Stimulated activated CD8-positive, alpha-beta memory T cell treated with anti-CD3 and anti-CD28 coated beads, Interleukin-4, amount 100 ng/mL, for 48 hours (primary cell): Measurements from ENCODE around the gene NBAS.

Experiments
- DNase-seq: peaks from one replicate; pipeline ENCODE4 v3.0.0-alpha.2; 2020

The NBAS gene

DNA sequence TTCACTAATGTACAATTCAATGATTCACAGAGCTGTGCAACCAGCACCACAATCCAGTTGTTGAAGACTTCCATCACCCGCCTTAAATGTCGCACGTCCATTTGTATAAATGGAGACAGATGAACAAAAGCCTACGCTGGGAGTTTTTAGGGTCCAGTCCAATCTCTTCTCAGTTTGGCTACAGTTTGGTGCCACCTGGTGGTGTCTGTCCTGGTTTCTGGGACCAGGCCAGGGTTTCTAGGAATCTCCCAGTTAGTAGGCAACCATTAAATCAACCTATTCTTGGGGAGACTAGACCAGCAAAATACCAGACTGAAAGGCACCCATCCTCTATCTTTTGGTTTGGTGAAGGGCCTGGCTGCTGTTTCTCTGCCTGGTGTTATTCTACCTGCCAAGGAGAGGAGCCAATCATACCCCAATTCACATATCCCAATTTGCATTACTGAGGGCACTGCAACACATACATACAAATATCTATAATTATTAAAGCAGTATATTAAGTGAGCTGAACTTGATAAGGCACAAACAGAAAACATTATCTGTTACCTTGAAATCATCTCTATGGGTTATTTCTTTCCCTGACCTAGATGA lies 27.3 kb upstream of the NBAS start:
- DNase-seq = peak; percentile 50

DNA sequence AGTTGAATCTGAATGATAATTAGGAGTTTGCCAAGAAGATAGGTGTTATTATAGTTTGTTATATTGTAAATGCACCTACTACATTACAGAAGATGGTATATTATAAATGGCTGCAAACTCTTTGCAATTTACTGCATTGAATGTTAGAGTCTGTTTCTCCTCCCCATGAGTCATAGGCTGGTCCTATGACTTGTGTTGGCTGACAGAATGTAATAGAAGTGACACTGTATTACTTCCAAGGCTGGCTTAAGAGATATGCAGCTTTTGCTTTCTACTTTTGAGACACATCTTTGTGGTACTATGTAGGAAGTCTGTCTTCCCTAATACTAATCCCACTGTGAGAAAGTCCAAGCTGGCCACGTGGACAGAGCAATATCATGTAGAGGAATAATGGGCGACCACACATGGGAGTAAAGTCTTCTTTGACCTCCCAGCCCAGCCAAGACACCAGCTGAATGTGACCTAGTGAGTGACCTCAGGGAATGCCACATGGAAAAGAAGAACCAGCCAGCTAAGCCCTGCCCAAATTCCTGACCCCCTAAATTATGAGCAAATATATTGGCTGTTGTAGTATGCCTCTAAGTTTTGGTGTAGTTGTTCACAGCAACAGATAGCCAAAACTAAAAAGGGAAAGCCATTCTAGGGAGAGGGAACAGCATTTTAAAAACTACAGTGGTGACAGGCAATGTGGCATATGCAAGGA lies 23.8 kb upstream of the NBAS start:
- no peak for DNase-seq

DNA sequence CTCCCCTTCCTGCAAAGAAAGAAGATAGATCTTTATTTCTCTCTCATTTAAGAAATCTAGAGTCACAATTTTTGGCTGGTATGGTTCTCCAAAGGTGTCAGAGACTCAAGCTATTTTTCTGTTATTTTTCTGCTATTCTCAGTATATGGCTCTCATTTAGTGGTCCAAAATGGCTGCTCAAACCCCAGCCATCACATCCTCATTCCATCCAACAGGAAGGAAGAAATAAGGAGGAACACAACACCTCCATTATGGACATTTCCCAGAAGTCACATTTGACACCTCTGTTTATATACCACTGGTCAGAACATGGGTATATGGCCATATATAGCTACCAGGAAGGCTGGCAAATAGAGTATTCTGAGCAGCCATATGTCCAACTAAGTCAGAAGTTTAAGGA lies 23.2 kb upstream of the NBAS start:
- DNase-seq = no peak

DNA sequence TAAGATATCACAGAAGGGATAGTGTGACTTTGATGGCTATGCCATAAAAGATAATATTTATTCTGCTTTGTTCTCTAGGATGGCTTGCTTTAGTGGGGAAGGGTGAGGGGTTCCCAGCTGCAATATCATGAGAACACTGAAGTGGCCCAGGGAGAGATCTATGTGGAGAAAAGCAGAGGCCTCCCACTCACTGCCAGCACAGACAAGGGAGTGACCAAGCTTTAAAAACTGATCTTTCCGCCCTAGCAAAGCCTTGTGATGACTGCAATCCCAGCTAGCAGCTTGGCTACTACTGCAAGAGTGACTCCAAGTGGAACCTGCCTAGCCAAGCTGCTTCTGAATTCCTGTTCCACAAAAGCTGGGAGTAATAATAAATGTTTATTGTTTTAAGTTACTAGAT lies 22.7 kb upstream of the NBAS start:
- DNase-seq = no peak

DNA sequence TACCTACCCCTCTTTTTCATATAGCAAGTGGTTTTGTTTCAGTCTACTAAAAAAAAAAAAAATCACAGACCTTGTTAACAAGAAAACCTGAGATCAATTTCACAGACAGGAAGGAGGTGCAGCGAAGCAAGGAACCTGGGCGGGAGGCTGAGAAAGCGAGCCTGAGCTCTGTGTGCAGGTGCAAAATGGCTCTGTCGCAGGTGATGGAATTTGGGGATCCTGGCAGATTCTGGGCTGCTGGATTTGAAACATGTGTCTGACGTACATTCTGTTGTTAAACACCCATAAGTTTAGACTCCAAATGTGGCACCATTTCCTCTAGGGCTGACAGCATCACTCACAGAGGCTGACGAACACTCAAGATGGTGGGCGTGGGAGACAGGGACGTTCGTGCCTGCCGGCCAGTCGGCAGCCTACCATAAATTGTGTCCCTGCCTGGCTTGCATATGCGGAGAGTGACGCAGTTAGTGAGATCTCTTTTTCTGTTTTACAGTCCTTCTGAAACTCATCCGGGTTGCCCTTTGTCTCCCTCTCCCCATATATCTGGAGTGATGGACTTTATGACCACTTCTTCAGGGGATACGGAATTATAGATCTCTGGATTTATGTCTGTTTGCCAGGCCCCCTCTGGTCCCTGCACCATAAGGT lies 21.7 kb upstream of the NBAS start:
- no peak for DNase-seq

DNA sequence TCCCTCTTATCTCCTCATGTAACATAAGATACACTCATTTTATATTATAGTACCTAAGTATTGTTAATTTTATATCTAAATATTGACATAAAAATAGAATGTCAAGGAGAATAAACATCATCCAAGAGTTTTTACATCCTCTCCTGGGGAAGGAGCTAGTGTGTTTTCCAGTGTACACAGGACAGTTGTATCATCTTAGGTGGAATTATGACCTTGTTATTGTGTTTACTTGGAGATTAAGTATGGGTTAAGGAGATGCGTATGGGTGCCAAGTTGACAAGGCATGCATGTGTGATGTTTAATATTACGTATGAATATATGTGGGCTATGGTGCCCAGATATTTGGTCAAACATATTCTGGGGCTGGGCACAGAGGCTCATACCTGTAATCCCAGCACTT lies 19.3 kb upstream of the NBAS start:
- no peak for DNase-seq

DNA sequence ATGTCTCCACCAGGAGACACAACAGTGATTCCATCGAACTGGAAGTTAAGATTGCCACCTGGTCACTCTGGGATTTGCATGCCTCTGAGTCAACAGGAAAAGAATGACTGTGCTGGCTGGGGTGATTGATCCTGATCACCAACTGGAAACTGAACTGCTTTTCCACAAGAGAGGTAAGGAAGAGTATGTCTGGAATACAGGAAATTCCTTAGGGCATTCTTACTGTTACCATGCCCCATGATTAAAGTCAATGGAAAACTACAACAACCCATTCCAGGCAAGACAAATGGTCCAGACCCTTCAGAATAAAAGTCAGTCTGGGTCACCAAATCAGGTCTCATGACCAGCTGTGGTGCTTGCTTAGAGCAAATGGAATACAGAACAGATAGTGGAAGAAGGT lies 18.5 kb upstream of the NBAS start:
- no peak for DNase-seq

DNA sequence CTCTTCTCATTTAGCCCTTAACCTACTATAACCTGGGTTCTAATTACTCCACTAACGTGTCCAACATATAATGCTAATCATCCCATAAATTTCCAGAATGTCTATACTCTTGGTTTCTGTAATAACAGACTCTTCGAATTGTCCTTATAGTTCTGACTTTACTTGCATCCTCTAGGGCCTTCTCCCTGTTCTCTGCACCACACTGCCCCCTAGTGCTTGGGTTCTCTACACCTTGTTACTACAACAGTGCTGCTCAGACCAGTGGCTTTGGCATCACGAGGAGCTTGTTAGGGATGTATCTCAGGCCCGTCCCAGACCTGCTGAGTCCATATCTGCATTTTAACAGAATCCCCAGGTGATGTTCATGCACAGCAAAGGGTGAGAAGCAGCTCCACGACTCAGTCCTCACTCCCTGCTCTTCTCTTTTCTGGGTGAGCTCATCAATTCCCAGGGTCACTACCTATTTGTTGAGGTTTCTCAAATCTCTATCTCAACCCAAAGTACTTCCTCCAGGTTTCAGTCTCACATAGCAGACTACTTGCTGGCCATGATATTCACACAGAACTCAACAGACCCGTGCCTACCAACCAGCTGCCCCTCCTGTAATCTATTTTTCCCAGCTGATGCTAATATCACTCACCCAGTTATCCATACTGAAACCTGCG lies 16.1 kb upstream of the NBAS start:
- peak; percentile 98 for DNase-seq

DNA sequence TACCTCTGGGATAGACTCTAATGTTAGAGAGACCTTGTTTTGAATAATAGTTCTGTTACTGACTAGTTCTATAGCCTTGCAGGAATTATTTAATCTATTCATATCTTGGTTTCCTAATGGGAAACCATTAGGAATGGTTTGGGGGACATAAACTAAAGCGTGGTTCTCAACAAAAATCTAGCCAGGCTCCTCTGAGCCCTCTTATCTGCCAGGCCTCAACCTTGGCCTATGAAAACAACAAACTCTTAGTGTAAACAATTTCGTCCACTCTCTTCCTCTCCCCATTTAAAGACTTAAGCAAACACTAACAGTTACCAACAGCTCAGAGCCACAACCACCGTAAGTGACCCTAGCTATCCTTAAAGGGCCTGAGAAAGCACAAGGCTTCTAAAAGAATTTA lies 10.6 kb upstream of the NBAS start:
- no peak for DNase-seq

DNA sequence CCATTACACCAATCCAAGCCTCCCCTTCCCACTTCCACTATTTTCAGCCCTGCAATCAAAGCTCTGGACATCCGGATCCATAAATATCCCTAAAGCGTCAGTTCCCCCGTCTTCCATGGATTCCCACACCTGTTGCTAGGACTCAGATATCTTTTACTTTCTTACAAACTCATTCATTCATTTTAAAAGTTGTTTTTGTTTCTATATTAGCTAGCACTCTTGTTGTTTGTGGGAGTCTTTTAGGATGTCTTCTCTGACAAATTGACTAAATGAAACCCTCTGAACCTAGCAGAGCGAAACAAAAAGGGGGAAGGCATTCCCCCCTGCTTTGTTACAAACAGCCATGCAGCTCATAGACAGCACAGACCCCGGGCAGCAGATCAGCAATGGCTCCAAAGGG lies 9.0 kb upstream of the NBAS start:
- DNase-seq = no peak

DNA sequence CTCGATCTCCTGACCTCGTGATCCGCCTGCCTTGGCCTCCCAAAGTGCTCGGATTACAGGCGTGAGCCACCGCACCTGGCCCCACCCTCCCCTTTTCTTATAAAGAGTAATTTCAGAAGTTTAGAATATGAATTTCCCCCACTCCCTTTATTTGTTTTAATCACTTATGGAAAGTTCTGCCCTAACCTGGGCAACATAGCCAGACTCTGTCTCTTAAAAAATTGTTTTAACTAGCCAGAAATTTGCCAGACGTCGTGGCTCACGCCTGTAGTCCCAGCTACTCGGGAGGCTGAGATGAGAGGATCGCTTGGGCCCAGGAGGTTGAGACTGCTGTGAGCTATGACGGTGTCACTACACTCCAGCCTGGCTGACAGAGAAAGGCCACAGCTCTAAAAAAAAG lies 7.7 kb upstream of the NBAS start:
- DNase-seq = no peak

DNA sequence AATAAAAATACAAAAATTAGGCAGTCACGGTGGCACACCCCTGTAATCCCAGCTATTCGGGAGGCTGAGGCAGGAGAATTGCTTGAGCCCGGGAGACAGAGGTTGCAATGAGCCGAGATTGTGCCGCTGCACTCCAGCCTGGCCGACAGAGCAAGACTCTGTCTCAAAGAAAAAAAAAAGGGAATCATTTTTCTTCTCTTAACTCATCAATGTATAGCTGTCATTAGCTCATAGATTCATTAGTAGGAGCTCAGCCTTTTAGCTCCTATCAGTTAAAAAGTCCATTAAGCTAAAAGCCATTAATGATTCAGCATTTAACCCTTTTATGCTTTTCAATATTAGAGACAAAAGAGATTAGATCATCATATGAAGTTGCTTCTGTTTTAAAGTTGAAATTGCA lies 5.8 kb upstream of the NBAS start:
- DNase-seq = no peak

DNA sequence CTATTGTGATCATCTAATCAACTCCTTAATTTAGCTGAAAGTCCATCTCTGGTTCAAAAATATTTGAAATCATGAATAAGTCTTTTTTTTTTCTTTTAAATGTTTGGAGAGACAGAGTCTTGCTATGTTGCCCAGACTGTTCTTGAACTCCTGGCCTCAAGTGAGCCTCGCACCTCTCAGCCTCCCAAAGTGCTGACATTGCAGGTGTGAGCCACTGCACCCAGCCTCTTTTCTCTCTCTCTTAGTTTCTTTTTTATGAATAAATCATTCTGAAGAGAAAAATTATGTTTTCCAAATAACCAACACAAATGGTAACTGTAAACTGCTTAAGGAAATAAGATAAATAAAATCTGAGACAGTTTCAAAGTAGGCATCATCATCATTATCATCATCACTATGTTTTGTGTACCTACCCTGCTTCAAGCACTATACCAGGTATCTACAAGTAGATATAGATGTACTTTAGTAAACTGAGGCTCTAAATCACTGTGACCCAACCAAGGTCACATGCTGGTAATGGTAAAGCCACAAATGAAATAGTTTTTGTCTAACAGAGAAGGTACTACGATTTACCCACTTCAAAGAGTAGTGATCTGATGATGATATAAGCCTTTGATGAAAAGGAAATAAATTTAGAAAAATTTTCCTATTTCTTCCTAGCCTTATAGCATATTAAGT lies 5.0 kb upstream of the NBAS start:
- no peak for DNase-seq

DNA sequence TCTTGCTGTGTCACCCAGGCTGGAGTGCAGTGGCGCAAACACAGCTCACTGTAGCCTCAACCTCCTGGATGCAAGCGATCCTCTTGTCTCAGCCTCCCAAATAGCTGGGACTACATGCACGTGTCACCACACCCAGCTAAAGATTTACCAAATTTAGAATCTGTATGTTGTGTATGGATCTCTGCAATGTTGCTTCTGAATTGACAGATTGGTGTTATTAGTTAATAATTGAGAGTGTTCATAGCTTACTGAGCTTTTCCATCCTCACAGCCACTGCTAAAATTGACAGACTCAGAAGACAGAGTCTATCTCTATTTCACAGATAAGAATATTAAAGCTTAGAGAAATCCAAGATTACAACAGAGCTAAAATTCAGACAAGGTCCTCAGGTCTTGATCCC lies 4.3 kb upstream of the NBAS start:
- no peak for DNase-seq

DNA sequence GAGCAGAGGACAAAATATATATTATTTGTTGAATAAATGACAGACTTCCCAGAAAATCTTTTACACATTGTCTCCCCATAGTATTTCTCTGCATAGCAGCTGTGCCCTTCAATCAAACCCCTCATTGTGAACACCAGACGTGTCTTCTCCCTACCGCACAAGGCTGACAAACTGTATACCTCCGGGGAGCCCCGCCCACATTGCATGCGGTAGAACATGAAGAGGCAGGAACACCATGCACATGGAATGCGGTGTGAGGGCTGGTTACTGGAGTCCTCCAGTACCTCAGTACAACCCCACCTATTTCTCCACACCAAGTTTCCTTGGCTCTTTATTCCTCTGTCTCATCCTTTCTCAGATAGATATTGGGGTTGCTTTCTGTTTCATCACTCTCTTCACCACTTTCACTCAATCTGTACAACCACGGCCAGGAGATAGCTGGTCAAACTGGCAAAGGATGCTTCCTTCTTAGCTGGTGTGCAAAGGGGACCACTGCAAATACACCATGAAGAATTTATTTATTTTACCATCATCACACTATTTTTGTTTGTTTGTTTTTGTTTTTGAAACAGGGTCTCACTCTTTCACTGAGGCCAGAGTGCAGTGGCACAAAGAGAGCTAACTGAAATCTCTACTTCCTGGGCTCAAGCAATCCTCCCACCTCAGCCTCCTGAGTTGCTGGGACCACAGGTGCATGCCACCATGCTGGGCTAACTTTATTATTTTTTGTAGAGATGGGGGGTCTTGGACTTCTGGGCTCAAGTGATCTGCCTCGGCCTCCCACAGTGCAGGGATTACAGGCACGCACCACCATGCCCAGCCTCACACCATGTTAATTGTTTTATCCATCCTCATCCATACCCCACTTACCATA lies 2.3 kb upstream of the NBAS start:
- no peak for DNase-seq

DNA sequence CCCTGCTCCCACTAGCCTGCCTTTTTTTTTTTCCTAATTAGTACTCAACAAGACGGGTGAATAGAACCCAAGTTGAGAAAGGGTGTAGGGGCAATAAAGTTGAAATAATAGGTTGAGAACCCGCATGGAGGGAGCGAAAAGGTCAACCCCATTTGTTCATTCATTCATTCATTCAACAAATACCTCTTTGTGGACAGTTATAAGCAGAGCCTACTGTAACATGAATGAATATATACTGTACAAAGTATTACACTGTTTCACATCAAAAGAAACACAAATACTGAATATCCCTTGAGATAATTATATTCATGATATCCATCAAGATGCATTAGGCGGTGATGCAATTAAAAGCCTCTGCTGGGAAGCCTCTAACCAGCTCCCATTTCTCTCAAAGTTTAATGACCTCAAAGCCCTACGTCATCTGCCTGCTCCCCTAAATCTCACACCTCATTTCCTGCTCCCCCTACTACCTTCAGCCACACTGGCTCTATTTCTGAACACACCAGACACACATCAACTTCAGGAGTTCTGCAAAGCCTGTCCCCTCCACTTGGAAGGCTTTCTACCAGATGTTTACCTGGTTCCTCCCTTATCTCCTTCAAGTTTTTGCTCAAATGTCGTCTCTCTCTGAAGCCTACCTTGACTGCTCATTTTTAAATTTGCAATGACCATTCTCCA lies 1.4 kb upstream of the NBAS start:
- DNase-seq = no peak

DNA sequence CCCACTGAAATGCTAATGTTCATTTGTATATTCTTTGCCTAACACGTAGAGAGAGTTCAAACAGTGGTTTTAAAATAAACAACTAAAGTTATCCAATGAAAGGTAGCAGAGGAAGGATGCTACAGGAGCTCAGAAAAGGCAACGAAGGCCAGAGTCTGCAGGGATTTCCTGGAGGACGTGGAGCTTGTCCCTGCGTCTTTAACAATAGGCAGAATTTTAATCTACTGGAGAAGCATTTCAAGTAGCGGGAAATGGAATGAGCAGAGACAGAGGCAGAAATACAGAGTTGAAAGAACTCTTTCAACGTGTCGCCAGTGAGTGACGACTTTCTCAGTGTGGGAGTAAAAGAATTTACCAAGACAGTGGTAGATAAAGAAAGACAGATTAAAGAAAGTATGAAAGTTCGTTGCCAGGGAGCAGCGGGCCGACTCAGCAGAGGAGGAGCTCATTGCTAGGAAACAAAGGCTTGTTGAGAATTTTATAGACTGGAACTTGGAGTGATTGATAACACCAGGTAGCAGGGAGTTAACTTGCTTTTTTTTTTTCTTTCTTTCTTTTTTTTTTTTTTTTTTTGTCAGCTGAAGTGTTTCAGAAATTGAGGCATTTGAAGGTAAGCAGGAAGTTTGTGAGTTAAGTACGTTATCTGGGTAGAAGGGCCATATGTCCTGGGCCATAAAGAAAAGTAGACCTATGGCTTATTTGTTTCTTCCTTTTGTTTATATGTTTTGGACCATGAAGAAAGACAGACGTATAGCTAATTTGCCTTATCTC lies 625 bp upstream of the NBAS start:
- peak; percentile 47 for DNase-seq

DNA sequence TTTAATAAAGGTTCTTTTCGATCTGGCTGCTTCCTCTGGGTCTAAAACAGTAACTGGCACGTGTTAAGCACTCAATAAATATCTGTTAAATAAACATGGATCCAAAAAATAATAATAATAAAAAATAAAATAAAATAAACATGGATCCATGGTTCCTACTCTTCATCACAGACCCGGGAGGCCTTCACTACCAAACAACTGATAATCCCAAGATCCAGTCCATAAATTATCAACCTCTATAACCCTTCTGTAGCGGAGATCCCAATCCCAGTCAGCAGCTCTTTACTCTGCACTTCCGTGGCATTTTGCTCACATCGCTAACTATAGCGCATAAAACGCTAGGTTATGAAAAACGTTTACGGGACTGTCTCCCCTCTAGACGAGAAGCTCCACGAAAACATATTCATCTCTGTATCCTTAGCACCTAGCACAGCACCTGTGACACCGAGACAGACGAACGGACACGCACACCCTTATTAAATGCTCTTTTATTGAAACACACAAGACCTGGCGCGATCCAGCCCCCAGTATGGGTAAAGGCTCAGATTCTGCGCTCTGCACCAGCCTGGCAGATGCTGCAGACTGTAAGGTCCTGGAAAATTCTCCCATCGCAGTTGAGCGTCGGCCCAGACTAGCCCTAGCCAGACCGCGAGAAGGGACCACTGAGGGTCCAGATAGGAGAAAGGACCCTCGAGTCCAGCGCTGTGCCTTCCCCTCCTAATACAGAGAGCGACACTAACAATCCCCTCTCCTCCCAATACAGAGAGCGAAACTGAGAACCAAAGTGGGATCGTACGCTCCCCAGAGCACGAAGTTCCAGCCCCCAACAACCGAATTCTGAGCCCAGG lies 770 bp downstream of the NBAS start:
- DNase-seq = peak; percentile 31

DNA sequence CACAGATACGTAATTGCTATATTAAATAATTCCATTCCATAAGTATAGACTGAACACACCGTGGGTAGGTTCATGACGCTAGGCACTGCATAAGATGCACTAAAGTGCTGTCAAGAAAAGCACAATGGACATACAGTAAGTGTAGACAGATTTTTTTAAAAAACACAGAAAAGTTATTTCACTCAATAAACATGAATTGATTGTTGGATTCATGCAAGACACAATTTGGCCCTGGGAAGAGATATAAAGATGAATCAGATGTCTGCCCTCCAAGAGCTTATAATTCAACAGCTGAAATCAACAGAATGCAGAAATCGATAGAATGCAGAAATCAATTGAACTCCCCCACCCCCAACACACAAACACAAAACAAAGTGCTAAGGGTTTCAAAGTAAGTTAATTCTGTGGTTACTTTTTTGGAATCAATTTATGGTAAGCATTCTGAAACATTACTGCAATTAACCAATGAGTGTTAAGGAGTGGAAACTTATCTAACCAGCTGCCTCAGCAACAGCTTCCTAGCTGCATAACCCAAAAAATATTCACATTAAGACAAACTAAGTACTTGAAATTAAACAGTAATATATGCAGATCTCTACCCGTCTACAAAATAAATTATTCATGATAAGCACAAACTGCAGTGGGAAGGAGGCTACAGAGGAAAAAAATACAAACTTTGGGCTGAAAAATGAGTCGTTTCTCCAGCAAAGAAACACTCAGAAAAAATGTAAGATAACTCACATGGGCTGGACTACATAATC lies 1.6 kb downstream of the NBAS start:
- DNase-seq = no peak
